ENCODE data around the gene CCDC146. TPM values are rescaled to one million over a fixed set of nuclear protein-coding genes. Genes with fewer than 3 reads are reported as not detected.

Gene CCDC146
- total RNA-seq, 1 donor from 2014 or later: 2.6 TPM

Other genes with a start within 250 kb of the CCDC146 start
- gene SPDYE17, start 90.3 kb upstream of the CCDC146 start, total RNA-seq: not detected
- 0.60 TPM for gene SPDYE18, start 60.1 kb upstream of the CCDC146 start, total RNA-seq
- gene FGL2, start 77.2 kb downstream of the CCDC146 start, total RNA-seq: 6.1 TPM